HG03460 (cell line): Measurements from ENCODE around the gene YIF1B.
"Not testable (repeated sequence)": the region's sequence is repeated elsewhere in the genome, so short reads cannot be mapped to it uniquely, and the experiment has no call there.

ENCODE experiments used
- ATAC-seq: cut with Tn5 transposase; IDR thresholded peaks from one replicate; pipeline ENCODE4 v1.9.1; 2021; ENCODE audit not compliant: unreplicated experiment

YIF1B gene

GRCh38 chr19:38315657-38316476 is at the start of gene YIF1B:
TSS of gene YIF1B (minus strand) at chr19:38315947. CDS start at chr19:38315917, 30 bp downstream.
- ATAC-seq = peak; percentile 91

GRCh38 chr19:38362946-38363688 is 47.4 kb upstream of the YIF1B start:
- not testable (repeated sequence) for ATAC-seq

- ATAC-seq = peak; percentile 41
Observed at GRCh38 chr19:38362076-38362945, 46.6 kb upstream of the YIF1B start.

- ATAC-seq = peak; percentile 58
Observed at GRCh38 chr19:38361633-38362075, 45.9 kb upstream of the YIF1B start.

- ATAC-seq = no peak
Observed at GRCh38 chr19:38360839-38361631, 45.3 kb upstream of the YIF1B start.

- ATAC-seq = no peak
Observed at GRCh38 chr19:38360351-38360750, 44.6 kb upstream of the YIF1B start.

- no peak for ATAC-seq
Observed at GRCh38 chr19:38359242-38360021, 43.7 kb upstream of the YIF1B start.

- ATAC-seq = no peak
Observed at GRCh38 chr19:38358071-38358470, 42.3 kb upstream of the YIF1B start.

GRCh38 chr19:38355728-38356725 is 40.3 kb upstream of the YIF1B start:
- ATAC-seq = no peak

- ATAC-seq = no peak
Observed at GRCh38 chr19:38352611-38353010, 36.9 kb upstream of the YIF1B start.

- ATAC-seq = no peak
Observed at GRCh38 chr19:38351865-38352395, 36.2 kb upstream of the YIF1B start.

GRCh38 chr19:38350883-38351282 is 35.1 kb upstream of the YIF1B start:
- no peak for ATAC-seq

GRCh38 chr19:38346837-38347236 is 31.1 kb upstream of the YIF1B start:
- ATAC-seq = no peak

GRCh38 chr19:38340927-38341326 is 25.2 kb upstream of the YIF1B start:
- no peak for ATAC-seq

GRCh38 chr19:38339011-38339410 is 23.3 kb upstream of the YIF1B start:
- not testable (repeated sequence) for ATAC-seq

- no peak for ATAC-seq
Observed at GRCh38 chr19:38337360-38337653, 21.6 kb upstream of the YIF1B start.

GRCh38 chr19:38336638-38337359 is 21.1 kb upstream of the YIF1B start:
- ATAC-seq = peak; percentile 47
